Measurements from ENCODE around the gene CAPN2.
A peak's percentile ranks its signal among the peaks of the same experiment; 100 is the strongest.

CAPN2 gene

GRCh38 chr1:223711747-223712193 is 569 bp upstream of the CAPN2 start:
- H3K4me3 ChIP-seq (IDR thresholded peaks at IDR 0.05; ENCODE audit: insufficient read depth, low read depth, low read length), result no peak overlapping the region
- H3K36me3 ChIP-seq (ENCODE audit: insufficient read depth), result no peaks in the 10 kb centered on the region
- H3K79me2 ChIP-seq (ENCODE audit: insufficient read depth, low read depth), result peaks cover 11% of the 10 kb centered on the region; the same call in 1 of the 2 replicates
- no peaks in the 10 kb centered on the region for H3K27me3 ChIP-seq (ENCODE audit: insufficient read depth, low read depth)
- no peaks in the 10 kb centered on the region for H4K20me1 ChIP-seq (ENCODE audit: insufficient read depth)
- peaks cover 41% of the 10 kb centered on the region for H3K4me1 ChIP-seq (ENCODE audit: low read depth, poor library complexity, severe bottlenecking)
- peak overlapping the region; percentile 92; the same call in 1 of the 2 replicates for H3K9ac ChIP-seq
- peak overlapping the region; percentile 55; the same call in 1 of the 2 replicates for H3K27ac ChIP-seq
- peak overlapping the region; percentile 92 for H3K4me2 ChIP-seq
- peak overlapping the region; percentile 82 for H2AFZ ChIP-seq (ENCODE audit: low read depth)
- TF ChIP-seq CTCF (conservative IDR thresholded peaks at IDR 0.05; ENCODE audit: low read depth, low read length), result no peak

- Histone ChIP-seq H3K36me3 (ENCODE audit: insufficient read depth) (no peaks in the 10 kb centered on the region), H3K79me2 (ENCODE audit: insufficient read depth, low read depth) (peaks cover 11% of the 10 kb centered on the region; the same call in 1 of the 2 replicates), H3K4me1 (ENCODE audit: low read depth, poor library complexity, severe bottlenecking) (peaks cover 53% of the 10 kb centered on the region), H3K27ac (peak overlapping the region; percentile 55), H4K20me1 (ENCODE audit: insufficient read depth) (no peaks in the 10 kb centered on the region), H3K4me3 (IDR thresholded peaks at IDR 0.05; ENCODE audit: insufficient read depth, low read depth, low read length) (peak overlapping the region; percentile 75), H3K27me3 (ENCODE audit: insufficient read depth, low read depth) (no peaks in the 10 kb centered on the region), H3K9ac (peak overlapping the region; percentile 92), H2AFZ (ENCODE audit: low read depth) (peak overlapping the region; percentile 82), H3K4me2 (peak overlapping the region; percentile 92)
- TF ChIP-seq CTCF (conservative IDR thresholded peaks at IDR 0.05; ENCODE audit: low read depth, low read length), result no peak
Measured at GRCh38 chr1:223712850-223713474, 623 bp downstream of the CAPN2 start.

- Histone ChIP-seq H3K4me3 (IDR thresholded peaks at IDR 0.05; ENCODE audit: insufficient read depth, low read depth, low read length) (no peak overlapping the region), H3K4me1 (ENCODE audit: low read depth, poor library complexity, severe bottlenecking) (peaks cover 53% of the 10 kb centered on the region)
Measured at GRCh38 chr1:223713546-223714420, 1.4 kb downstream of the CAPN2 start.

GRCh38 chr1:223714421-223714724 is 2.0 kb downstream of the CAPN2 start:
- Histone ChIP-seq H3K4me2 (peak overlapping the region; percentile 92), H3K79me2 (ENCODE audit: insufficient read depth, low read depth) (peaks cover 11% of the 10 kb centered on the region; the same call in 1 of the 2 replicates), H3K4me1 (ENCODE audit: low read depth, poor library complexity, severe bottlenecking) (peaks cover 53% of the 10 kb centered on the region), H4K20me1 (ENCODE audit: insufficient read depth) (no peaks in the 10 kb centered on the region), H3K36me3 (ENCODE audit: insufficient read depth) (no peaks in the 10 kb centered on the region; the same call in 1 of the 2 replicates), H3K27ac (no peak overlapping the region; the same call in 1 of the 2 replicates), H3K9ac (no peak overlapping the region), H3K4me3 (IDR thresholded peaks at IDR 0.05; ENCODE audit: insufficient read depth, low read depth, low read length) (no peak overlapping the region), H3K27me3 (ENCODE audit: insufficient read depth, low read depth) (no peaks in the 10 kb centered on the region), H2AFZ (ENCODE audit: low read depth) (no peak overlapping the region)
- TF ChIP-seq CTCF (conservative IDR thresholded peaks at IDR 0.05; ENCODE audit: low read depth, low read length), result no peak

More at GRCh38 chr1:223713546-223714420, 1.4 kb downstream of the CAPN2 start:
- H3K27ac ChIP-seq, result no peak overlapping the region
- no peaks in the 10 kb centered on the region for H3K36me3 ChIP-seq (ENCODE audit: insufficient read depth)
- H4K20me1 ChIP-seq (ENCODE audit: insufficient read depth), result no peaks in the 10 kb centered on the region
- TF ChIP-seq CTCF (conservative IDR thresholded peaks at IDR 0.05; ENCODE audit: low read depth, low read length), result no peak
- no peaks in the 10 kb centered on the region for H3K27me3 ChIP-seq (ENCODE audit: insufficient read depth, low read depth)
- peak overlapping the region; percentile 92; the same call in 1 of the 2 replicates for H3K9ac ChIP-seq
- H2AFZ ChIP-seq (ENCODE audit: low read depth), result peak overlapping the region; percentile 82; the same call in 1 of the 2 replicates
- peaks cover 11% of the 10 kb centered on the region; the same call in 1 of the 2 replicates for H3K79me2 ChIP-seq (ENCODE audit: insufficient read depth, low read depth)
- peak overlapping the region; percentile 92 for H3K4me2 ChIP-seq
